Measurements from ENCODE around the gene RACK1.

Gene RACK1

GRCh38 chr5:181233801-181234454 lies 9.8 kb downstream of the RACK1 start:
- DNase-seq (ENCODE audit: low spot score): no peak

- DNase-seq (ENCODE audit: low spot score): no peak
Measured at GRCh38 chr5:181233088-181233800, 10.5 kb downstream of the RACK1 start.

GRCh38 chr5:181232593-181232992 lies 11.1 kb downstream of the RACK1 start:
- DNase-seq (ENCODE audit: low spot score): no peak

- DNase-seq (ENCODE audit: low spot score): no peak
Measured at GRCh38 chr5:181231432-181231831, 12.3 kb downstream of the RACK1 start.

GRCh38 chr5:181230551-181230950 lies 13.2 kb downstream of the RACK1 start:
- no peak for DNase-seq (ENCODE audit: low spot score)

- DNase-seq (ENCODE audit: low spot score): no peak
Measured at GRCh38 chr5:181229996-181230395, 13.7 kb downstream of the RACK1 start.

GRCh38 chr5:181224390-181225229 lies 19.1 kb downstream of the RACK1 start:
- DNase-seq (ENCODE audit: low spot score): no peak

GRCh38 chr5:181223729-181224389 lies 19.8 kb downstream of the RACK1 start:
- DNase-seq (ENCODE audit: low spot score): no peak

GRCh38 chr5:181223058-181223728 lies 20.5 kb downstream of the RACK1 start, which contains the start of gene TRIM41:
TRIM41 (plus strand) TSS chr5:181223281; CDS start chr5:181224000, 719 bp downstream.
- DNase-seq (ENCODE audit: low spot score): peak; percentile 99

- DNase-seq (ENCODE audit: low spot score): no peak
Measured at GRCh38 chr5:181222630-181223057, 21.1 kb downstream of the RACK1 start.

- DNase-seq (ENCODE audit: low spot score): peak; percentile 95
Measured at GRCh38 chr5:181221792-181222629, 21.7 kb downstream of the RACK1 start.

GRCh38 chr5:181221105-181221791 lies 22.5 kb downstream of the RACK1 start:
- DNase-seq (ENCODE audit: low spot score): no peak

GRCh38 chr5:181220178-181220515 lies 23.6 kb downstream of the RACK1 start:
- DNase-seq (ENCODE audit: low spot score): no peak

GRCh38 chr5:181219262-181220177 lies 24.2 kb downstream of the RACK1 start:
- no peak for DNase-seq (ENCODE audit: low spot score)

GRCh38 chr5:181218795-181219124 lies 24.9 kb downstream of the RACK1 start:
- no peak for DNase-seq (ENCODE audit: low spot score)

GRCh38 chr5:181217803-181218062 lies 26.0 kb downstream of the RACK1 start:
- no peak for DNase-seq (ENCODE audit: low spot score)

- peak; percentile 76 for DNase-seq (ENCODE audit: low spot score)
Measured at GRCh38 chr5:181217111-181217802, 26.4 kb downstream of the RACK1 start.

All from cerebellar cortex (tissue), 1 donor.